ENCODE results near the gene BRI3BP. TPM values are rescaled to one million over a fixed set of nuclear protein-coding genes. Genes with fewer than 3 reads are reported as not detected.
"Not testable (repeated sequence)": the region's sequence is repeated elsewhere in the genome, so short reads cannot be mapped to it uniquely, and the experiment has no call there.

Gene BRI3BP
- total RNA-seq, 1 experiment from 2014 or later: 11.8 TPM

- in situ Hi-C loops (cut with HindIII; ENCODE audit: low sequenced_read_pairs): no loop called here
- no peak for DNase-seq (ENCODE audit: low spot score)
Measured at GRCh38 chr12:125056306-125056705, 62.9 kb downstream of the BRI3BP start.

- no peak for DNase-seq (ENCODE audit: low spot score)
- in situ Hi-C loops (cut with HindIII; ENCODE audit: low sequenced_read_pairs): no loop called here
Measured at GRCh38 chr12:125057708-125058107, 64.3 kb downstream of the BRI3BP start.

GRCh38 chr12:125061229-125061628 lies 67.8 kb downstream of the BRI3BP start:
- in situ Hi-C loops (cut with HindIII; ENCODE audit: low sequenced_read_pairs): no loop called here
- DNase-seq (ENCODE audit: low spot score): no peak

- DNase-seq (ENCODE audit: low spot score); in situ Hi-C loops (cut with HindIII; ENCODE audit: low sequenced_read_pairs): not testable (repeated sequence)
Measured at GRCh38 chr12:125063522-125063921, 70.1 kb downstream of the BRI3BP start.

GRCh38 chr12:125064492-125064891 lies 71.0 kb downstream of the BRI3BP start:
- in situ Hi-C loops (cut with HindIII; ENCODE audit: low sequenced_read_pairs): no loop called here
- no peak for DNase-seq (ENCODE audit: low spot score)

GRCh38 chr12:125065021-125065918 lies 71.8 kb downstream of the BRI3BP start, which contains the start of gene AACS:
Gene AACS (plus strand): TSS chr12:125065435. CDS start chr12:125065585, 150 bp downstream.
- peak; percentile 87 for DNase-seq (ENCODE audit: low spot score)
- in situ Hi-C loops (cut with HindIII; ENCODE audit: low sequenced_read_pairs): no loop called here

GRCh38 chr12:125065919-125066570 lies 72.6 kb downstream of the BRI3BP start:
- in situ Hi-C loops (cut with HindIII; ENCODE audit: low sequenced_read_pairs): no loop called here
- no peak for DNase-seq (ENCODE audit: low spot score)

GRCh38 chr12:125068391-125068790 lies 74.9 kb downstream of the BRI3BP start:
- DNase-seq (ENCODE audit: low spot score): no peak
- in situ Hi-C loops (cut with HindIII; ENCODE audit: low sequenced_read_pairs): no loop called here

GRCh38 chr12:125069616-125070015 lies 76.2 kb downstream of the BRI3BP start:
- in situ Hi-C loops (cut with HindIII; ENCODE audit: low sequenced_read_pairs): no loop called here
- DNase-seq (ENCODE audit: low spot score): peak; percentile 75

GRCh38 chr12:125070112-125070511 lies 76.7 kb downstream of the BRI3BP start:
- in situ Hi-C loops (cut with HindIII; ENCODE audit: low sequenced_read_pairs): no loop called here
- DNase-seq (ENCODE audit: low spot score): no peak

- DNase-seq (ENCODE audit: low spot score): no peak
- in situ Hi-C loops (cut with HindIII; ENCODE audit: low sequenced_read_pairs): no loop called here
Measured at GRCh38 chr12:125070661-125071390, 77.4 kb downstream of the BRI3BP start.

- DNase-seq (ENCODE audit: low spot score): no peak
- in situ Hi-C loops (cut with HindIII; ENCODE audit: low sequenced_read_pairs): no loop called here
Measured at GRCh38 chr12:125071456-125071855, 78.0 kb downstream of the BRI3BP start.

- in situ Hi-C loops (cut with HindIII; ENCODE audit: low sequenced_read_pairs): no loop called here
Measured at GRCh38 chr12:125072496-125072895, 79.1 kb downstream of the BRI3BP start.

GRCh38 chr12:125074294-125074693 lies 80.8 kb downstream of the BRI3BP start:
- in situ Hi-C loops (cut with HindIII; ENCODE audit: low sequenced_read_pairs); DNase-seq (ENCODE audit: low spot score): not testable (repeated sequence)

More at GRCh38 chr12:125072496-125072895, 79.1 kb downstream of the BRI3BP start:
- no peak for DNase-seq (ENCODE audit: low spot score)

GRCh38 chr12:125076103-125076502 lies 82.7 kb downstream of the BRI3BP start:
- DNase-seq (ENCODE audit: low spot score): no peak
- in situ Hi-C loops (cut with HindIII; ENCODE audit: low sequenced_read_pairs): no loop called here

GRCh38 chr12:125079084-125079483 lies 85.6 kb downstream of the BRI3BP start:
- in situ Hi-C loops (cut with HindIII; ENCODE audit: low sequenced_read_pairs): no loop called here
- DNase-seq (ENCODE audit: low spot score): no peak

GRCh38 chr12:125079648-125080645 lies 86.5 kb downstream of the BRI3BP start:
- no peak for DNase-seq (ENCODE audit: low spot score)
- in situ Hi-C loops (cut with HindIII; ENCODE audit: low sequenced_read_pairs): no loop called here

Data from G401 (cell line).